Activated CD4-positive, alpha-beta T cell treated with anti-CD3 and anti-CD28 coated beads for 1 hour (primary cell): ENCODE results near the gene PRKACG.

Experiments used
- DNase-seq: peaks from one replicate; pipeline ENCODE4 v3.0.0-alpha.2; 2020

The PRKACG gene

GRCh38 chr9:68979538-68980314 is 34.2 kb downstream of the PRKACG start:
- no peak for DNase-seq

- no peak for DNase-seq
Measured at GRCh38 chr9:68978501-68978900, 35.4 kb downstream of the PRKACG start.

GRCh38 chr9:68978066-68978465 is 35.8 kb downstream of the PRKACG start:
- no peak for DNase-seq

DNA sequence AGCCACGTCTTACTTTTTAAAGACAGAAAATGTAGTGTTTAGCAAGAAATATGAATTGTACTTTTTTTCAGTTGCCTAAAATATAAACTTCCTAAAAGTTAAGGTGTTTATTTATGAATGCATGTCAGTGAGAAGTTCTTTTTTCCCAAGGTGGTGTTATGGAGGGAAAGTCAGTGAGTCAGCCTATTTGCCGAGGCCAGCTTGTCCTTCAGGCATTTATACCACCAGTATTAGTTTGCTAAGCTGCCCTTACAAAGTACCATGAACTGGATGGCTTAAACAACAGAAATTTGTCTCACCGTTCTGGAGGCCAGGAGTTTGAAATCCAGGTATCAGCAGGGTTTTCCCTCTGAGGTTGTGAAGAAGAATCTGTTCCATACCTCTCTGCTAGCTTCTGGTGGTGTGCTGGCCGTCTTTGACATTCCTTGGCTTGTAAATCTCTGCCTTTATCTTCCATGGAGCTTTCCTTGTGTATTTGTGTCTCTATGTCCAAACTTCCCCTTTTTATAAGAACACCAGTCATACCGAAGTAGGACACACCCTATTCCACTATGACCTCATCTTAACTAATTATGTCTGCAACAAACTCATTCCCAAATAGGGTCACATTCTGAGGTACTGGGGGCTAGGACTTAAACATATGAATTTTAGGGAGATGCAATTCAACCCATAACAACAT is 38.4 kb downstream of the PRKACG start:
- no peak for DNase-seq

DNA sequence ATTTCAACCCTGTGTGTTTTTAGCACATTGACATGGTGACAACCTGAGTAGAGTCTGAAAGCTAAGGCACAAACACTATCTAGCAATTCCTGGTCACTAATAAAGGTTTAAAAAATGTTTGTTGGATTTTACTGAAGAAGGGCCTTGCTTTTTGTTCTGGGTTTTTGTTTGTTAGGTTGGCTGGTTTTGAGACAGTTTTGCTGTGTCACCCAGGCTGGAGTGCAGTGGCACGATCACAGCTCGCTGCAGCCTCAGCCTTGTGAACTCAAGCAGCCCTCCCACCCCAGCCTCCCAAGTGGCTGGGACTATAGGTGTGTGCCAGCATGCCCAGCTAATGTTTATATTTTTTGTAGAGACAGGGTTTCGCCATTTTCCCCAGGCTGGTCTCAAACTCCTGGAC is 39.0 kb downstream of the PRKACG start:
- DNase-seq: no peak

GRCh38 chr9:68974431-68974830 is 39.5 kb downstream of the PRKACG start:
- DNase-seq: no peak

- no peak for DNase-seq
Measured at GRCh38 chr9:68973619-68974018, 40.3 kb downstream of the PRKACG start.

DNA sequence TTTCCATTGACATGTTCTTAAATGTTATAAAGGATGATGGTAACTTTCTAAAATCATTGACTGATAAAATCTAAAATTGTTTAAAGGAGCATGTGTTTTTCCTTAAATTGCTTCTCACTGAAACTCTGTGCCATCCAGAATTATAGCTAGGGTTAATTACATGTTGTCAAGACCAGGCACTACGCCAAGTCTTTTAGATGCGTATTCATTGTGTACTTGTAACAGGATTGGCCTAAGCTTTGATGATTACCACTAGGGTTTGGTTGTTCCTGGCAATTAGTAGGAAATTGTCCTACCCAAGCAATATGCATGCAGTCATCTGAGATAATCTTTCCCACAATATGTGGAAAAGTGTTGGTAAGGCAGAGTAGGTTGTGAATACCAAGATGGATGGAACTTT is 43.8 kb downstream of the PRKACG start:
- DNase-seq: no peak

- no peak for DNase-seq
Measured at GRCh38 chr9:68969538-68969937, 44.4 kb downstream of the PRKACG start.

GRCh38 chr9:68967800-68968199 is 46.1 kb downstream of the PRKACG start:
- no peak for DNase-seq

GRCh38 chr9:68966496-68966944 is 47.4 kb downstream of the PRKACG start:
- no peak for DNase-seq

DNA sequence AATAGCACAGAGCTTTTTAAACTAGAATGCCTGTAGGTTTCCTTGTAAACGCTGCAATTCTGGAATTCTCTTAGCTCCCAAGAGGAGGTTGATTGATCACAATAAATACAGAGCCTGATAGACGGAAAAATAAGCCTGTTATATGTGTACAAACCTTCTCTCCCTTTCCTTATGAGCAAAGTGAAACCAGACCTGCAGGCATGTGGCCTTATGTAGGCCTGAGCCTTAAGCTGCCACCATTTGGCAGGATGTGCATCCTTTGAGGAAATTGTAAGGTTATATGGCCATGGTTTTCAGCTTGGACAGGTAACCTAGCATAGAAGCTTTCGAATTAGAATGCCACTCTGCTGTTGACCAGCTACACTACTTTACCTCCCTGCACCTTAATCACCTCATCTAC is 49.1 kb downstream of the PRKACG start:
- DNase-seq: no peak

GRCh38 chr9:68964102-68964541 is 49.8 kb downstream of the PRKACG start:
- no peak for DNase-seq

GRCh38 chr9:68963416-68963815 is 50.5 kb downstream of the PRKACG start:
- no peak for DNase-seq
